ENCODE measurements around the gene ACSS2.

The ACSS2 gene

GRCh38 chr20:34941226-34941625 is 64.8 kb downstream of the ACSS2 start:
- TF ChIP-seq RARB (CRISPR knock-in tag; IDR thresholded peaks at IDR 0.05) (no peak), ZFP30 (CRISPR knock-in tag; IDR thresholded peaks at IDR 0.05) (no peak)
- ATAC-seq, result no peak

DNA sequence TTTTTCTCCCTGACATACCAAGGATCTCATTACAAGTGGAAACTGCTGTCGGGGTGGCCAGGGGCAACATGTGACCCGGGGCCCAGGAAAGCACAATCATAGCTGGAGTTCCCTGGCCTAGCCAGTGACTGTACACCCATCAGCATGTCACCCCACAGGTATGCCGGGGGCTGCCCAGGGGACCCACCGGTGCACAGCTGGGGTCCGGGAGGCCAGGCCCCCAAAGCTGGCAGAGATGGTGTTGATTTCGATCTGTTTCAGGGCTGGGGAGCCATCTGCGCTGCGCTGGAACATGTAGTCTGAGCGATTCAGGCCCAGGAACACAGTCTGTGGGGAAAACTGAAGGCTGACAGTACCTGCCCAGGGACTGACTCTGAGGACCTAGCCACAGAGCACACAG is 65.9 kb downstream of the ACSS2 start:
- no peak for ATAC-seq
- TF ChIP-seq TOX (CRISPR knock-in tag; IDR thresholded peaks at IDR 0.05; ENCODE audit: borderline replicate concordance) (no peak), ZNF8 (CRISPR knock-in tag; IDR thresholded peaks at IDR 0.05) (no peak), ZNF565 (CRISPR knock-in tag; conservative IDR thresholded peaks at IDR 0.05; ENCODE audit: low read depth) (no peak), CSDC2 (CRISPR knock-in tag; IDR thresholded peaks at IDR 0.05) (no peak), SNAI2 (CRISPR knock-in tag; IDR thresholded peaks at IDR 0.05) (no peak), TCF4 (CRISPR knock-in tag; IDR thresholded peaks at IDR 0.05; ENCODE audit: borderline replicate concordance) (no peak), ISL1 (CRISPR knock-in tag; IDR thresholded peaks at IDR 0.05) (no peak), BACH2 (CRISPR knock-in tag; IDR thresholded peaks at IDR 0.05; ENCODE audit: borderline replicate concordance) (no peak), PPARA (CRISPR knock-in tag; IDR thresholded peaks at IDR 0.05; ENCODE audit: borderline replicate concordance) (no peak), POU6F1 (CRISPR knock-in tag; IDR thresholded peaks at IDR 0.05; ENCODE audit: borderline replicate concordance, low read depth) (no peak), ARNTL (CRISPR knock-in tag; IDR thresholded peaks at IDR 0.05; ENCODE audit: borderline replicate concordance, low read depth) (no peak), ZFP30 (CRISPR knock-in tag; IDR thresholded peaks at IDR 0.05) (no peak), ZNF70 (CRISPR knock-in tag; IDR thresholded peaks at IDR 0.05) (no peak), ZC3H10 (CRISPR knock-in tag; IDR thresholded peaks at IDR 0.05) (no peak), ZFP3 (CRISPR knock-in tag; IDR thresholded peaks at IDR 0.05) (no peak), GLIS3 (CRISPR knock-in tag; IDR thresholded peaks at IDR 0.05) (no peak), OSR1 (CRISPR knock-in tag; IDR thresholded peaks at IDR 0.05) (no peak), PATZ1 (CRISPR knock-in tag; IDR thresholded peaks at IDR 0.05; ENCODE audit: borderline replicate concordance) (no peak)
- TF ChIP-seq, protein P1, sequence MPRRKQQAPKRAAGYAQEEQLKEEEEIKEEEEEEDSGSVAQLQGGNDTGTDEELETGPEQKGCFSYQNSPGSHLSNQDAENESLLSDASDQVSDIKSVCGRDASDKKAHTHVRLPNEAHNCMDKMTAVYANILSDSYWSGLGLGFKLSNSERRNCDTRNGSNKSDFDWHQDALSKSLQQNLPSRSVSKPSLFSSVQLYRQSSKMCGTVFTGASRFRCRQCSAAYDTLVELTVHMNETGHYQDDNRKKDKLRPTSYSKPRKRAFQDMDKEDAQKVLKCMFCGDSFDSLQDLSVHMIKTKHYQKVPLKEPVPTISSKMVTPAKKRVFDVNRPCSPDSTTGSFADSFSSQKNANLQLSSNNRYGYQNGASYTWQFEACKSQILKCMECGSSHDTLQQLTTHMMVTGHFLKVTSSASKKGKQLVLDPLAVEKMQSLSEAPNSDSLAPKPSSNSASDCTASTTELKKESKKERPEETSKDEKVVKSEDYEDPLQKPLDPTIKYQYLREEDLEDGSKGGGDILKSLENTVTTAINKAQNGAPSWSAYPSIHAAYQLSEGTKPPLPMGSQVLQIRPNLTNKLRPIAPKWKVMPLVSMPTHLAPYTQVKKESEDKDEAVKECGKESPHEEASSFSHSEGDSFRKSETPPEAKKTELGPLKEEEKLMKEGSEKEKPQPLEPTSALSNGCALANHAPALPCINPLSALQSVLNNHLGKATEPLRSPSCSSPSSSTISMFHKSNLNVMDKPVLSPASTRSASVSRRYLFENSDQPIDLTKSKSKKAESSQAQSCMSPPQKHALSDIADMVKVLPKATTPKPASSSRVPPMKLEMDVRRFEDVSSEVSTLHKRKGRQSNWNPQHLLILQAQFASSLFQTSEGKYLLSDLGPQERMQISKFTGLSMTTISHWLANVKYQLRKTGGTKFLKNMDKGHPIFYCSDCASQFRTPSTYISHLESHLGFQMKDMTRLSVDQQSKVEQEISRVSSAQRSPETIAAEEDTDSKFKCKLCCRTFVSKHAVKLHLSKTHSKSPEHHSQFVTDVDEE (CRISPR knock-in tag; IDR thresholded peaks at IDR 0.05), result no peak

DNA sequence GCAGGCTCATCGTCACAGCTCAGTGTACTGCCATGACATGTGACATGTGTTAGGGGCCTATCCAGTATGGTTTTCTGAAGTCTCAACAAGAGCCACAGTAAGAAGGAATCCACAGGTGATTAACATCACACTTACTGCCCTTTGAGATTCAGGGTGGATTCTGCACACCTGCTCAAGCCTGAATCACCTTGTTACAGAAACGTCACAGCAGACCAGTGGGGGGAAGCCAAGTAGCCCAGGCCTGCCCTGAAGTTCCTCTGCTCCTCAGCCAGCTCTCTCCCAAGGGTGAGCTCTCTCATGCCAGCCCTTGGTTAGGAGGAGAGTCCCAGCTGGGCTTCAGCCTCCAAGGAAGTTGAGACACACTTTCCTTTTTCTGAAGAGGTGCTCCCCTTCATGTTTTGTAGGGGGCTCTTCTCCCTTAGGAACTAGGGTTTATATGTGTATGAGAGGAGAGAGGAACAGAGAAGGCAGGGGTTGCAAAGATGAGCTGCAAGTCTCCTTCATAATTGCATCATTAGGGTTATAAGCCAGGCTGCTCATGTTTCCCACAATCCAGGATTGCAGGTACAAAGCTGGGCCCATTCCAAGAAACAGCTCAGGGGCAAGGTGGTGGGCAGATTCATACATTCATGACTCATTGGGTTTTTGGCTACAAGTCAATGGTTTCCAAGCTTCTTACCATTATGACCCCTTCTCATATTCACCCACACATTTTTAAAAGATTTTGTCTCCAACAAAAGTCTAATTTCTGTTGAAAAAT is 67.6 kb downstream of the ACSS2 start:
- no peak for TF ChIP-seq ZNF70 (CRISPR knock-in tag; IDR thresholded peaks at IDR 0.05)
- TF ChIP-seq GLIS3 (CRISPR knock-in tag; IDR thresholded peaks at IDR 0.05), result no peak
- no peak for TF ChIP-seq ISL1 (CRISPR knock-in tag; IDR thresholded peaks at IDR 0.05)
- no peak for ATAC-seq

DNA sequence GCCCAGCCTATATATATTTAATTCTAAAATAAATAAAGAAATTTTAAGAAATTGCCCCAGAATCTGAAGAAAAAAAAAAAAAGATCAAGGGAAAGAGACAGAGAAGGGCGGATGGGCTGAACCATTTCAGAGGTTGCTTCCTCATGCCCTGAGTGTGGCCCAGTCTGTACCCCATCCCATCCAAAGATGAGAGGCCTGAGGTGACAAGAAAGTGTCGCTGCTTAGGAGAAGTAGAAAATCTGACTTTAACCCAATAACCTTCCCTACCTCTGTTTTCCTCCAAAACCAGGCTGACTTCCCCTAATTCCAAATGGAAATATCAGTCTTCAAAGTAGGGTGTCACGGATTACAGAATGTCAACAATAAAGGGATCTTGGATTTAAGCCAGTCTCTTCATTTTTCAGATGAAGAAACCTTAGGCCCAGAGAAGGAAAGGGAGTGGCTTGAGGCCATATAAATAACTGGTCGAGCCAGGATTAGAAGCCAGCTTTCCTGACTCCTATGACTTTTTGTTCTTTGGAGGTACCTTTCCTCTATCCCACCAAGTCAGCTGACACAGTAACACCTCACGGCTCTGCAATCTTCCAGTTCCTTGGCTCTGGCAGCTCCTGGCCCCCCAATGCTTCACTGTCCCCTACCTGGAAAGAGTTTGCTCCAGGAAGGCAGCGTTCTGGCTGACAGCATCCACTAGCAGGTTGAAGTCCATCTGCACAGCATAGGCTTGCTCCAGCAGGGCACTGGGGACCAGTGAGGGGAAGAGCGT is 69.1 kb downstream of the ACSS2 start:
- no peak for TF ChIP-seq BACH2 (CRISPR knock-in tag; IDR thresholded peaks at IDR 0.05; ENCODE audit: borderline replicate concordance)
- no peak for TF ChIP-seq ZFP30 (CRISPR knock-in tag; IDR thresholded peaks at IDR 0.05)
- TF ChIP-seq RARB (CRISPR knock-in tag; IDR thresholded peaks at IDR 0.05), result no peak
- TF ChIP-seq TCF4 (CRISPR knock-in tag; IDR thresholded peaks at IDR 0.05; ENCODE audit: borderline replicate concordance), result no peak
- TF ChIP-seq, protein P1 (CRISPR knock-in tag; IDR thresholded peaks at IDR 0.05), result no peak
- TF ChIP-seq PPARA (CRISPR knock-in tag; IDR thresholded peaks at IDR 0.05; ENCODE audit: borderline replicate concordance), result no peak
- no peak for ATAC-seq

Data from SK-N-SH treated with all-trans-retinoic acid at 6 μM for 48 hours (cell line).